ENCODE data around the gene SLC26A8. TPM values are rescaled to one million over a fixed set of nuclear protein-coding genes. Genes with fewer than 3 reads are reported as not detected.

SLC26A8 gene, protein sequence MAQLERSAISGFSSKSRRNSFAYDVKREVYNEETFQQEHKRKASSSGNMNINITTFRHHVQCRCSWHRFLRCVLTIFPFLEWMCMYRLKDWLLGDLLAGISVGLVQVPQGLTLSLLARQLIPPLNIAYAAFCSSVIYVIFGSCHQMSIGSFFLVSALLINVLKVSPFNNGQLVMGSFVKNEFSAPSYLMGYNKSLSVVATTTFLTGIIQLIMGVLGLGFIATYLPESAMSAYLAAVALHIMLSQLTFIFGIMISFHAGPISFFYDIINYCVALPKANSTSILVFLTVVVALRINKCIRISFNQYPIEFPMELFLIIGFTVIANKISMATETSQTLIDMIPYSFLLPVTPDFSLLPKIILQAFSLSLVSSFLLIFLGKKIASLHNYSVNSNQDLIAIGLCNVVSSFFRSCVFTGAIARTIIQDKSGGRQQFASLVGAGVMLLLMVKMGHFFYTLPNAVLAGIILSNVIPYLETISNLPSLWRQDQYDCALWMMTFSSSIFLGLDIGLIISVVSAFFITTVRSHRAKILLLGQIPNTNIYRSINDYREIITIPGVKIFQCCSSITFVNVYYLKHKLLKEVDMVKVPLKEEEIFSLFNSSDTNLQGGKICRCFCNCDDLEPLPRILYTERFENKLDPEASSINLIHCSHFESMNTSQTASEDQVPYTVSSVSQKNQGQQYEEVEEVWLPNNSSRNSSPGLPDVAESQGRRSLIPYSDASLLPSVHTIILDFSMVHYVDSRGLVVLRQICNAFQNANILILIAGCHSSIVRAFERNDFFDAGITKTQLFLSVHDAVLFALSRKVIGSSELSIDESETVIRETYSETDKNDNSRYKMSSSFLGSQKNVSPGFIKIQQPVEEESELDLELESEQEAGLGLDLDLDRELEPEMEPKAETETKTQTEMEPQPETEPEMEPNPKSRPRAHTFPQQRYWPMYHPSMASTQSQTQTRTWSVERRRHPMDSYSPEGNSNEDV
- total RNA-seq, result not detected

- peaks cover 3% of the 10 kb centered on the region for H3K36me3 Mint-ChIP-seq
- ATAC-seq (no peak), DNase-seq (no peak)
- H3K4me3 Mint-ChIP-seq, result no peak within 1 kb of the TSS
- CTCF ChIA-PET, result interaction anchor here (1.0 kb wide), 1 partner anchor 68 kb away, joined by 3 read pairs; no protein-coding TSS in a partner anchor
- H3K4me1 Mint-ChIP-seq, result peaks cover 17% of the 10 kb centered on the region
- no peaks in the 10 kb centered on the region for H3K9me3 Mint-ChIP-seq (ENCODE audit: low read depth)
- peaks cover 25% of the 10 kb centered on the region for H3K27me3 Mint-ChIP-seq
- no peak within 1 kb of the TSS for H3K27ac Mint-ChIP-seq
Measured at GRCh38 chr6:36023996-36024795, at the start of gene SLC26A8. TSS of gene SLC26A8 (minus strand) at chr6:36024641. CDS start at chr6:36019707, 4,934 bp downstream.

GRCh38 chr6:36073587-36073986 lies 49.1 kb upstream of the SLC26A8 start:
- CTCF ChIA-PET, result interaction anchor here (1.1 to 3.8 kb wide), 5 partner anchors 8 to 46 kb away, joined by 3 to 15 read pairs (median 4); partner anchors contain the start of gene MAPK14
- DNase-seq (no peak), ATAC-seq (no peak)
- Mint-ChIP-seq H3K9me3 (ENCODE audit: low read depth) (no peaks in the 10 kb centered on the region), H3K4me3 (no peak overlapping the region), H3K27ac (no peak overlapping the region), H3K4me1 (no peaks in the 10 kb centered on the region), H3K27me3 (no peaks in the 10 kb centered on the region), H3K36me3 (peaks cover 11% of the 10 kb centered on the region)

DNA sequence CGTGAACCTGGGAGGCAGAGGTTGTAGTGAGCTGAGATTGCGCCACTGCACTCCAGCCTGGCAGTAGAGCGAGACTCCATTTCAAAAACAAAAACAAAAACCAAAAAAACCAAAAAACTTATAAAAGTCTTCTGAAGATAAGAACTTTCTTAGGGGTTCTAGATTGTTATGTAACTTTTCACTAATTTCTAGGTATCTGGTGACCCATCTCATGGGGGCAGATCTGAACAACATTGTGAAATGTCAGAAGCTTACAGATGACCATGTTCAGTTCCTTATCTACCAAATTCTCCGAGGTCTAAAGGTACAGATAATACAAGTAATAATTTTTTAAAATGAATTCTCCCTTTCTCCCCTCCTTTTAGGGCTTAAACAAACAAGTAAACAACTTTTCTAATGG lies 48.2 kb upstream of the SLC26A8 start:
- Mint-ChIP-seq H3K27ac (no peak overlapping the region), H3K36me3 (peaks cover 11% of the 10 kb centered on the region), H3K27me3 (no peaks in the 10 kb centered on the region), H3K4me3 (no peak overlapping the region), H3K4me1 (no peaks in the 10 kb centered on the region), H3K9me3 (ENCODE audit: low read depth) (no peaks in the 10 kb centered on the region)
- CTCF ChIA-PET, result interaction anchor here (1.1 to 3.8 kb wide), 2 partner anchors 11 to 21 kb away, joined by 3 to 15 read pairs; no protein-coding TSS in a partner anchor
- DNase-seq (no peak), ATAC-seq (no peak)

GRCh38 chr6:36071714-36072113 lies 47.3 kb upstream of the SLC26A8 start:
- H3K27ac Mint-ChIP-seq, result no peak overlapping the region
- H3K36me3 Mint-ChIP-seq, result peaks cover 11% of the 10 kb centered on the region
- DNase-seq (no peak), ATAC-seq (no peak)
- H3K4me1 Mint-ChIP-seq, result no peaks in the 10 kb centered on the region
- no peak overlapping the region for H3K4me3 Mint-ChIP-seq
- CTCF ChIA-PET, result interaction anchor here (3.8 kb wide), 1 partner anchor 22 kb away, joined by 15 read pairs; no protein-coding TSS in a partner anchor
- H3K9me3 Mint-ChIP-seq (ENCODE audit: low read depth), result no peaks in the 10 kb centered on the region
- H3K27me3 Mint-ChIP-seq, result no peaks in the 10 kb centered on the region

DNA sequence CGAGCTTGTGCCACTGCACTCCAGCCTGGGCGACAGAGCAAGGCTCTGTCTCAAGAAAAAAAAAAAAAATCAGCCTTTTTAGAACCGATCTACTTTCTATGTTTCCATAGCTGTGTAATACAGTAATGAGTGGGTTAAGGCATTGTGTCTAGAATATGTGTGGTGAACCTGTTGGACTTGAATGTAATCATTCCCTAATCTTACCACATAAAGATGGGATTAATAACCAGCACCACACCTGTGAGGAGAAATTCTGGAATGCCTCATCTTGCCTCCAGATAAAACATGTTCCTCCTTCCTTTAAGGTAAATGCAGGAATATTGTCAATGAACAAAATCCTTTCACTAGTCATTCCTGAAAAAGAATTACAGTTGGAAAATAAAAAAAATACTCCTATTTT lies 46.8 kb upstream of the SLC26A8 start:
- no peak overlapping the region for H3K27ac Mint-ChIP-seq
- ATAC-seq (no peak), DNase-seq (no peak)
- CTCF ChIA-PET, result no interaction called here
- no peaks in the 10 kb centered on the region for H3K27me3 Mint-ChIP-seq
- H3K36me3 Mint-ChIP-seq, result peaks cover 9% of the 10 kb centered on the region
- no peaks in the 10 kb centered on the region for H3K9me3 Mint-ChIP-seq (ENCODE audit: low read depth)
- no peak overlapping the region for H3K4me3 Mint-ChIP-seq
- H3K4me1 Mint-ChIP-seq, result peaks cover 3% of the 10 kb centered on the region

GRCh38 chr6:36070252-36070651 lies 45.8 kb upstream of the SLC26A8 start:
- Mint-ChIP-seq H3K4me1 (peaks cover 5% of the 10 kb centered on the region), H3K36me3 (peaks cover 7% of the 10 kb centered on the region), H3K9me3 (ENCODE audit: low read depth) (no peaks in the 10 kb centered on the region), H3K27me3 (no peaks in the 10 kb centered on the region), H3K4me3 (no peak overlapping the region), H3K27ac (no peak overlapping the region)
- CTCF ChIA-PET, result interaction anchor here (2.3 kb wide), 1 partner anchor 25 kb away, joined by 8 read pairs; no protein-coding TSS in a partner anchor
- no peak for DNase-seq
- no peak for ATAC-seq

DNA sequence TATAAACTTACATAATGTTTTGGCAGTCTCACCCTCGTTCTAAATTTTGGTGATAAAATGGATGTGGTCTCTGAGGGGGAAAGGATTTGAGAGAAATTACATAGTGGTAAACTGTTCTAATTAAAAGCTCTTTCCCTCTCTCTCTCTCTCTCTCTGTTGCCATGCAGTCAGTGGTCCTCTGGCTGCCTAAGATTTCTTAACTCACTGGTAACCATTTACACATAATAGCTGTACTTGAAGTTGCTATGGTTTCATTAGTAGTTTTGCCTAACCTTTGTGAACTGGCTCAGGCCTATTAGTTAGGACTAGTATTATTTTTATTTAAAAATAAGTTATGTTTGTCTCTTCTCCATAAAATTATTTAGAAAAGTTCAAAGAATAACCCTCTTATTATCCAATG lies 45.1 kb upstream of the SLC26A8 start:
- peaks cover 14% of the 10 kb centered on the region for H3K36me3 Mint-ChIP-seq
- CTCF ChIA-PET, result interaction anchor here (2.3 kb wide), 1 partner anchor 26 kb away, joined by 8 read pairs; no protein-coding TSS in a partner anchor
- DNase-seq (no peak), ATAC-seq (no peak)
- no peaks in the 10 kb centered on the region for H3K27me3 Mint-ChIP-seq
- no peak overlapping the region for H3K4me3 Mint-ChIP-seq
- no peaks in the 10 kb centered on the region for H3K9me3 Mint-ChIP-seq (ENCODE audit: low read depth)
- H3K4me1 Mint-ChIP-seq, result peaks cover 9% of the 10 kb centered on the region
- H3K27ac Mint-ChIP-seq, result no peak overlapping the region

GRCh38 chr6:36068586-36068985 lies 44.1 kb upstream of the SLC26A8 start:
- H3K4me3 Mint-ChIP-seq, result no peak overlapping the region
- peaks cover 11% of the 10 kb centered on the region for H3K4me1 Mint-ChIP-seq
- H3K27me3 Mint-ChIP-seq, result no peaks in the 10 kb centered on the region
- DNase-seq, result no peak
- CTCF ChIA-PET, result interaction anchor here (1.0 to 2.3 kb wide), 2 partner anchors 16 to 27 kb away, joined by 5 to 8 read pairs; no protein-coding TSS in a partner anchor
- no peak overlapping the region for H3K27ac Mint-ChIP-seq
- peaks cover 19% of the 10 kb centered on the region for H3K36me3 Mint-ChIP-seq
- no peak for ATAC-seq
- H3K9me3 Mint-ChIP-seq (ENCODE audit: low read depth), result no peaks in the 10 kb centered on the region

DNA sequence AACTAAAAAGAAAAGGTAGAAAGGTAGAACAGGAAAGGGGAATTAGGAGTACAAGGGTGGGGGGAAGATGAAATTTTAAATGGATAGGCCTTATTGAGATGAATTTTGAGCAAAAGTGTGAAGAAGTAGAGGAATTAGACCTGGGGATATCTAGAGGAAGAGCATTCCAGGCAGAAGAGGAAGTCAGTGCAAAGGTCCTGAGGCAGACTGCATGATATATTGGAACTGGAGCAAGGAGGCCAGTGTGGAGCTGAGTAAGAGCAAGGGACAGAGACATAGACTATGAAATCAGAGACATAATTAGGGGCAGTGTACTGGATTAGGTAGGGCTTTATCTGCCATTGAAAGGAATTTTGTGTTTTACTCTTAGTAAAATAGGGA lies 43.6 kb upstream of the SLC26A8 start:
- Mint-ChIP-seq H3K36me3 (peaks cover 20% of the 10 kb centered on the region), H3K4me3 (no peak overlapping the region), H3K27ac (no peak overlapping the region), H3K27me3 (no peaks in the 10 kb centered on the region), H3K4me1 (peaks cover 13% of the 10 kb centered on the region), H3K9me3 (ENCODE audit: low read depth) (no peaks in the 10 kb centered on the region)
- CTCF ChIA-PET, result no interaction called here
- ATAC-seq, result no peak
- no peak for DNase-seq

DNA sequence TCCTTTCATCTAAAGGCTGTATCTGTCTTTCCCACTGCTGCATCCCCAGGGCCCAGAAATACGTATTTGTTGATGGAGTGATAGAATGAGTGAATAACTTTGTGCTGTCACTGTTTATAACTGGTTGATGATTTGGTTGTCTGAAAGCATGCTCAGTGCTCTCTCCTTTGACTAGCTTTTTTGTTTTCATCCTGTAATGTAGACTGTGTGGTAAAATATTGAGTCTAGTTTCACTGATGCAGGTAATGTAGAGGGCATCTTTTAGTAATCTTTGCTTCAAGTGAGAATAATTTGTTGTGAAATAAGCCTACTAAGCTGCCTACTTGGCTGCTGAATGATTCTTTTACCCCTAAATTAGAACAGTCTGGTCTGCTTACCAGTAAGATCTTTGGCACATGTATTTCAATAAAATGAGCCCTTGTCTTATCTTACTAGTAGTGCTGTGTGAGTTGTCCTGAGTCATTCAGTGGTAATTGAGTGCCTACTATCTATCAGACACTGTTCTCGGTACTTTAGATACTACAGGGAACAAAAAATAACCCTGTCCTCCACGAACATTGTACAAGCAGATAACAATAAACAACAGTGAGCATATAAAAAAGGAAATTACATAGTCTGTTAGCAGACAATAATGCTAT lies 43.1 kb upstream of the SLC26A8 start:
- Mint-ChIP-seq H3K4me1 (peaks cover 13% of the 10 kb centered on the region), H3K4me3 (no peak overlapping the region), H3K27me3 (no peaks in the 10 kb centered on the region), H3K9me3 (ENCODE audit: low read depth) (no peaks in the 10 kb centered on the region), H3K27ac (no peak overlapping the region), H3K36me3 (peaks cover 19% of the 10 kb centered on the region)
- no peak for DNase-seq
- no peak for ATAC-seq
- CTCF ChIA-PET, result interaction anchor here (1.4 kb wide), 1 partner anchor 28 kb away, joined by 6 read pairs; no protein-coding TSS in a partner anchor

- no peaks in the 10 kb centered on the region for H3K27me3 Mint-ChIP-seq
- no peaks in the 10 kb centered on the region for H3K9me3 Mint-ChIP-seq (ENCODE audit: low read depth)
- DNase-seq, result no peak
- no peak for ATAC-seq
- CTCF ChIA-PET, result interaction anchor here (1.0 to 1.4 kb wide), 2 partner anchors 29 to 38 kb away, joined by 3 to 6 read pairs; no protein-coding TSS in a partner anchor
- peaks cover 13% of the 10 kb centered on the region for H3K4me1 Mint-ChIP-seq
- no peak overlapping the region for H3K4me3 Mint-ChIP-seq
- no peak overlapping the region for H3K27ac Mint-ChIP-seq
- peaks cover 21% of the 10 kb centered on the region for H3K36me3 Mint-ChIP-seq
Measured at GRCh38 chr6:36066817-36067216, 42.4 kb upstream of the SLC26A8 start.

- H3K4me1 Mint-ChIP-seq, result peaks cover 13% of the 10 kb centered on the region
- DNase-seq (no peak), ATAC-seq (no peak)
- peaks cover 29% of the 10 kb centered on the region for H3K36me3 Mint-ChIP-seq
- H3K4me3 Mint-ChIP-seq, result no peak overlapping the region
- no peaks in the 10 kb centered on the region for H3K9me3 Mint-ChIP-seq (ENCODE audit: low read depth)
- CTCF ChIA-PET, result interaction anchor here (0.6 to 1.9 kb wide), 6 partner anchors 8 to 101 kb away, joined by 3 to 6 read pairs (median 4); partner anchors contain the start of gene MAPK14
- no peak overlapping the region for H3K27ac Mint-ChIP-seq
- no peaks in the 10 kb centered on the region for H3K27me3 Mint-ChIP-seq
Measured at GRCh38 chr6:36065916-36066315, 41.5 kb upstream of the SLC26A8 start.
